ENCODE measurements around the gene CCDC167.

CCDC167 gene

GRCh38 chr6:37500294-37500608 lies 558 bp upstream of the CCDC167 start:
- Histone ChIP-seq H2AFZ (ENCODE audit: low read length, unreplicated experiment) (peak overlapping the region; percentile 91), H3K79me2 (ENCODE audit: control insufficient read depth, insufficient read depth, low read length, unreplicated experiment) (no peaks in the 10 kb centered on the region), H3K4me1 (ENCODE audit: control insufficient read depth, insufficient read depth, low read length, unreplicated experiment) (no peaks in the 10 kb centered on the region), H3K4me3 (ENCODE audit: low read depth, low read length) (peak overlapping the region; percentile 84), H3K27ac (ENCODE audit: low read depth, low read length) (no peak overlapping the region), H3K27me3 (ENCODE audit: insufficient read depth, low read length) (no peaks in the 10 kb centered on the region), H3K36me3 (ENCODE audit: insufficient read depth, low read length) (no peaks in the 10 kb centered on the region)

GRCh38 chr6:37496951-37497885 lies 2.5 kb downstream of the CCDC167 start:
- Histone ChIP-seq H3K4me1 (ENCODE audit: control insufficient read depth, insufficient read depth, low read length, unreplicated experiment) (no peaks in the 10 kb centered on the region), H3K79me2 (ENCODE audit: control insufficient read depth, insufficient read depth, low read length, unreplicated experiment) (no peaks in the 10 kb centered on the region), H3K27ac (ENCODE audit: low read depth, low read length) (no peak overlapping the region), H2AFZ (ENCODE audit: low read length, unreplicated experiment) (no peak overlapping the region), H3K36me3 (ENCODE audit: insufficient read depth, low read length) (no peaks in the 10 kb centered on the region), H3K27me3 (ENCODE audit: insufficient read depth, low read length) (no peaks in the 10 kb centered on the region), H3K4me3 (ENCODE audit: low read depth, low read length) (no peak overlapping the region)

- Histone ChIP-seq H3K36me3 (ENCODE audit: insufficient read depth, low read length) (no peaks in the 10 kb centered on the region), H3K27me3 (ENCODE audit: insufficient read depth, low read length) (no peaks in the 10 kb centered on the region), H2AFZ (ENCODE audit: low read length, unreplicated experiment) (no peak overlapping the region), H3K27ac (ENCODE audit: low read depth, low read length) (no peak overlapping the region), H3K79me2 (ENCODE audit: control insufficient read depth, insufficient read depth, low read length, unreplicated experiment) (no peaks in the 10 kb centered on the region), H3K4me1 (ENCODE audit: control insufficient read depth, insufficient read depth, low read length, unreplicated experiment) (no peaks in the 10 kb centered on the region), H3K4me3 (ENCODE audit: low read depth, low read length) (no peak overlapping the region)
Observed at GRCh38 chr6:37495244-37495934, 4.3 kb downstream of the CCDC167 start.

GRCh38 chr6:37493661-37493995 lies 6.1 kb downstream of the CCDC167 start:
- Histone ChIP-seq H3K4me3 (ENCODE audit: low read depth, low read length) (no peak overlapping the region), H3K79me2 (ENCODE audit: control insufficient read depth, insufficient read depth, low read length, unreplicated experiment) (no peaks in the 10 kb centered on the region), H3K4me1 (ENCODE audit: control insufficient read depth, insufficient read depth, low read length, unreplicated experiment) (no peaks in the 10 kb centered on the region), H3K27me3 (ENCODE audit: insufficient read depth, low read length) (no peaks in the 10 kb centered on the region), H3K27ac (ENCODE audit: low read depth, low read length) (no peak overlapping the region), H2AFZ (ENCODE audit: low read length, unreplicated experiment) (no peak overlapping the region), H3K36me3 (ENCODE audit: insufficient read depth, low read length) (no peaks in the 10 kb centered on the region)

GRCh38 chr6:37492991-37493660 lies 6.6 kb downstream of the CCDC167 start:
- Histone ChIP-seq H3K27me3 (ENCODE audit: insufficient read depth, low read length) (no peaks in the 10 kb centered on the region), H3K4me3 (ENCODE audit: low read depth, low read length) (no peak overlapping the region), H3K79me2 (ENCODE audit: control insufficient read depth, insufficient read depth, low read length, unreplicated experiment) (no peaks in the 10 kb centered on the region), H2AFZ (ENCODE audit: low read length, unreplicated experiment) (no peak overlapping the region), H3K4me1 (ENCODE audit: control insufficient read depth, insufficient read depth, low read length, unreplicated experiment) (no peaks in the 10 kb centered on the region), H3K27ac (ENCODE audit: low read depth, low read length) (no peak overlapping the region), H3K36me3 (ENCODE audit: insufficient read depth, low read length) (no peaks in the 10 kb centered on the region)

- no peaks in the 10 kb centered on the region for H3K36me3 ChIP-seq (ENCODE audit: insufficient read depth, low read length)
- H2AFZ ChIP-seq (ENCODE audit: low read length, unreplicated experiment), result no peak overlapping the region
- no peaks in the 10 kb centered on the region for H3K79me2 ChIP-seq (ENCODE audit: control insufficient read depth, insufficient read depth, low read length, unreplicated experiment)
- H3K27me3 ChIP-seq (ENCODE audit: insufficient read depth, low read length), result no peaks in the 10 kb centered on the region
- H3K4me1 ChIP-seq (ENCODE audit: control insufficient read depth, insufficient read depth, low read length, unreplicated experiment), result no peaks in the 10 kb centered on the region
- no peak overlapping the region for H3K4me3 ChIP-seq (ENCODE audit: low read depth, low read length)
- H3K27ac ChIP-seq (ENCODE audit: low read depth, low read length), result no peak overlapping the region
Observed at GRCh38 chr6:37492236-37492972, 7.3 kb downstream of the CCDC167 start.

- no peaks in the 10 kb centered on the region for H3K27me3 ChIP-seq (ENCODE audit: insufficient read depth, low read length)
- H2AFZ ChIP-seq (ENCODE audit: low read length, unreplicated experiment), result no peak overlapping the region
- no peak overlapping the region for H3K27ac ChIP-seq (ENCODE audit: low read depth, low read length)
- H3K79me2 ChIP-seq (ENCODE audit: control insufficient read depth, insufficient read depth, low read length, unreplicated experiment), result no peaks in the 10 kb centered on the region
- no peak overlapping the region for H3K4me3 ChIP-seq (ENCODE audit: low read depth, low read length)
- no peaks in the 10 kb centered on the region for H3K4me1 ChIP-seq (ENCODE audit: control insufficient read depth, insufficient read depth, low read length, unreplicated experiment)
- no peaks in the 10 kb centered on the region for H3K36me3 ChIP-seq (ENCODE audit: insufficient read depth, low read length)
Observed at GRCh38 chr6:37491830-37492208, 7.9 kb downstream of the CCDC167 start.

GRCh38 chr6:37491171-37491829 lies 8.4 kb downstream of the CCDC167 start:
- no peak overlapping the region for H3K4me3 ChIP-seq (ENCODE audit: low read depth, low read length)
- no peaks in the 10 kb centered on the region for H3K27me3 ChIP-seq (ENCODE audit: insufficient read depth, low read length)
- no peaks in the 10 kb centered on the region for H3K79me2 ChIP-seq (ENCODE audit: control insufficient read depth, insufficient read depth, low read length, unreplicated experiment)
- H3K36me3 ChIP-seq (ENCODE audit: insufficient read depth, low read length), result no peaks in the 10 kb centered on the region
- no peak overlapping the region for H2AFZ ChIP-seq (ENCODE audit: low read length, unreplicated experiment)
- no peaks in the 10 kb centered on the region for H3K4me1 ChIP-seq (ENCODE audit: control insufficient read depth, insufficient read depth, low read length, unreplicated experiment)
- H3K27ac ChIP-seq (ENCODE audit: low read depth, low read length), result no peak overlapping the region

GRCh38 chr6:37490536-37491170 lies 9.0 kb downstream of the CCDC167 start:
- Histone ChIP-seq H3K27ac (ENCODE audit: low read depth, low read length) (no peak overlapping the region), H3K4me1 (ENCODE audit: control insufficient read depth, insufficient read depth, low read length, unreplicated experiment) (no peaks in the 10 kb centered on the region), H3K79me2 (ENCODE audit: control insufficient read depth, insufficient read depth, low read length, unreplicated experiment) (no peaks in the 10 kb centered on the region)

More at GRCh38 chr6:37490536-37491170, 9.0 kb downstream of the CCDC167 start:
- Histone ChIP-seq H2AFZ (ENCODE audit: low read length, unreplicated experiment) (no peak overlapping the region), H3K27me3 (ENCODE audit: insufficient read depth, low read length) (no peaks in the 10 kb centered on the region), H3K4me3 (ENCODE audit: low read depth, low read length) (no peak overlapping the region), H3K36me3 (ENCODE audit: insufficient read depth, low read length) (no peaks in the 10 kb centered on the region)
